Measurements from ENCODE around the gene TPPP3.
"Not testable (repeated sequence)": the region's sequence is repeated elsewhere in the genome, so short reads cannot be mapped to it uniquely, and the experiment has no call there.

TPPP3 gene

GRCh38 chr16:67425580-67425979 is 32.3 kb upstream of the TPPP3 start:
- no peak for DNase-seq

- no peak for DNase-seq
Measured at GRCh38 chr16:67425061-67425460, 31.8 kb upstream of the TPPP3 start.

GRCh38 chr16:67424261-67424615 is 30.9 kb upstream of the TPPP3 start:
- no peak for DNase-seq

GRCh38 chr16:67423611-67424260 is 30.4 kb upstream of the TPPP3 start:
- no peak for DNase-seq

GRCh38 chr16:67423015-67423414 is 29.7 kb upstream of the TPPP3 start:
- DNase-seq, result no peak

GRCh38 chr16:67421030-67421429 is 27.7 kb upstream of the TPPP3 start:
- DNase-seq, result no peak

GRCh38 chr16:67419931-67420330 is 26.6 kb upstream of the TPPP3 start:
- no peak for DNase-seq

GRCh38 chr16:67419502-67419901 is 26.2 kb upstream of the TPPP3 start:
- DNase-seq, result no peak

GRCh38 chr16:67417333-67418061 is 24.2 kb upstream of the TPPP3 start:
- DNase-seq, result no peak

GRCh38 chr16:67415872-67416793 is 22.8 kb upstream of the TPPP3 start, which contains the start of gene ZDHHC1:
ZDHHC1 (minus strand) TSS chr16:67416477; CDS start chr16:67407775, 8,702 bp downstream.
- peak; percentile 35 to 54 for DNase-seq

- not testable (repeated sequence) for DNase-seq
Measured at GRCh38 chr16:67415421-67415820, 22.1 kb upstream of the TPPP3 start.

- peak; percentile 77 to 84 for DNase-seq
Measured at GRCh38 chr16:67413978-67414911, 20.9 kb upstream of the TPPP3 start.

GRCh38 chr16:67412294-67412693 is 19.0 kb upstream of the TPPP3 start:
- DNase-seq, result no peak

GRCh38 chr16:67411339-67411738 is 18.0 kb upstream of the TPPP3 start:
- no peak for DNase-seq

- DNase-seq, result no peak
Measured at GRCh38 chr16:67409631-67410030, 16.3 kb upstream of the TPPP3 start.

GRCh38 chr16:67407788-67408452 is 14.6 kb upstream of the TPPP3 start:
- no peak for DNase-seq

GRCh38 chr16:67407176-67407787 is 14.0 kb upstream of the TPPP3 start:
- DNase-seq, result no peak

- no peak for DNase-seq
Measured at GRCh38 chr16:67406111-67406971, 13.0 kb upstream of the TPPP3 start.

GRCh38 chr16:67405336-67405735 is 12.0 kb upstream of the TPPP3 start:
- DNase-seq, result no peak

- no peak for DNase-seq
Measured at GRCh38 chr16:67404740-67405226, 11.5 kb upstream of the TPPP3 start.
